Measurements from ENCODE around the gene GLRX2. TPM values are rescaled to one million over a fixed set of nuclear protein-coding genes. Genes with fewer than 3 reads are reported as not detected.

The GLRX2 gene
- total RNA-seq, 1 experiment from 2014 or later, result 40.1 TPM

GRCh38 chr1:193083365-193084088, 21.7 kb downstream of the GLRX2 start:
- Histone ChIP-seq H3K36me3 (ENCODE audit: control insufficient read depth, insufficient read depth, low read length) (peaks cover 43% of the 10 kb centered on the region), H3K4me3 (ENCODE audit: low read depth in 2 of 2, low read length in 2 of 2) (no peak overlapping the region), H3K27ac (ENCODE audit: low read length) (no peak overlapping the region), H3K4me1 (ENCODE audit: control insufficient read depth, insufficient read depth, low read length) (no peaks in the 10 kb centered on the region), H3K27me3 (ENCODE audit: control insufficient read depth, insufficient read depth, low read length) (no peaks in the 10 kb centered on the region), H3K9me3 (ENCODE audit: control insufficient read depth, insufficient read depth, low read depth, low read length) (no peaks in the 10 kb centered on the region)
- in situ Hi-C loops (cut with HindIII; ENCODE audit: low pct_unique_long_range_greater_than_20kb, low sequenced_read_pairs) (no loop called here), intact Hi-C loops (cut with micrococcal nuclease; ENCODE audit: unreplicated experiment) (no loop called here)
- no TSS peak for BruUV-seq (replicated peaks)
- DNase-seq (ENCODE audit: low read depth, low spot score), result no peak
- ATAC-seq, result no peak
- CTCF ChIA-PET, result no interaction called here
- POLR2A ChIA-PET, result interaction anchor here (0.6 kb wide), 1 partner anchor 613 kb away, joined by 4 read pairs; no protein-coding TSS in a partner anchor
- no peak for TF ChIP-seq CTCF (IDR thresholded peaks at IDR 0.05)
- no peak for TF ChIP-seq TCF7L2 (IDR thresholded peaks at IDR 0.05; ENCODE audit: low read depth, low read length)
- no peak for TF ChIP-seq REST (IDR thresholded peaks at IDR 0.05; ENCODE audit: insufficient read depth in 1 of 2, low read depth in 2 of 2, low read length in 1 of 2)
- no peak for TF ChIP-seq POLR2AphosphoS5 (IDR thresholded peaks at IDR 0.05; ENCODE audit: low read depth, low read length)
- TF ChIP-seq SIN3A (IDR thresholded peaks at IDR 0.05; ENCODE audit: borderline replicate concordance, insufficient read depth, low read depth, low read length), result no peak

GRCh38 chr1:193079187-193079586, 26.0 kb downstream of the GLRX2 start:
- H3K9me3 ChIP-seq (ENCODE audit: control insufficient read depth, insufficient read depth, low read depth, low read length), result 0 out of 2 replicates have a peak, but pooled peaks cover 4% of the 10 kb centered on the region
- in situ Hi-C loops (cut with HindIII; ENCODE audit: low pct_unique_long_range_greater_than_20kb, low sequenced_read_pairs), result no loop called here
- intact Hi-C loops (cut with micrococcal nuclease; ENCODE audit: unreplicated experiment), result no loop called here
- no peaks in the 10 kb centered on the region for H3K4me1 ChIP-seq (ENCODE audit: control insufficient read depth, insufficient read depth, low read length)
- ATAC-seq, result no peak
- POLR2A ChIA-PET, result no interaction called here
- TSS peak; percentile 18 for BruUV-seq (replicated peaks)
- TF ChIP-seq TCF7L2 (IDR thresholded peaks at IDR 0.05; ENCODE audit: low read depth, low read length), result no peak
- no peak for TF ChIP-seq REST (IDR thresholded peaks at IDR 0.05; ENCODE audit: insufficient read depth in 1 of 2, low read depth in 2 of 2, low read length in 1 of 2)
- TF ChIP-seq CTCF (IDR thresholded peaks at IDR 0.05), result no peak
- TF ChIP-seq SIN3A (IDR thresholded peaks at IDR 0.05; ENCODE audit: borderline replicate concordance, insufficient read depth, low read depth, low read length), result no peak
- TF ChIP-seq POLR2AphosphoS5 (IDR thresholded peaks at IDR 0.05; ENCODE audit: low read depth, low read length), result no peak
- no peak overlapping the region for H3K4me3 ChIP-seq (ENCODE audit: low read depth in 2 of 2, low read length in 2 of 2)
- H3K27ac ChIP-seq (ENCODE audit: low read length), result no peak overlapping the region
- no peak for DNase-seq (ENCODE audit: low read depth, low spot score)
- no peaks in the 10 kb centered on the region for H3K27me3 ChIP-seq (ENCODE audit: control insufficient read depth, insufficient read depth, low read length)
- CTCF ChIA-PET, result no interaction called here
- peaks cover 32% of the 10 kb centered on the region for H3K36me3 ChIP-seq (ENCODE audit: control insufficient read depth, insufficient read depth, low read length)
